ENCODE data around the gene SEC24C.
"Not testable (repeated sequence)": the region's sequence is repeated elsewhere in the genome, so short reads cannot be mapped to it uniquely, and the experiment has no call there.

Gene SEC24C

GRCh38 chr10:73714483-73714882 is 29.7 kb upstream of the SEC24C start:
- H3K27me3 ChIP-seq (ENCODE audit: insufficient read depth, poor library complexity, severe bottlenecking), result not testable (repeated sequence)

DNA sequence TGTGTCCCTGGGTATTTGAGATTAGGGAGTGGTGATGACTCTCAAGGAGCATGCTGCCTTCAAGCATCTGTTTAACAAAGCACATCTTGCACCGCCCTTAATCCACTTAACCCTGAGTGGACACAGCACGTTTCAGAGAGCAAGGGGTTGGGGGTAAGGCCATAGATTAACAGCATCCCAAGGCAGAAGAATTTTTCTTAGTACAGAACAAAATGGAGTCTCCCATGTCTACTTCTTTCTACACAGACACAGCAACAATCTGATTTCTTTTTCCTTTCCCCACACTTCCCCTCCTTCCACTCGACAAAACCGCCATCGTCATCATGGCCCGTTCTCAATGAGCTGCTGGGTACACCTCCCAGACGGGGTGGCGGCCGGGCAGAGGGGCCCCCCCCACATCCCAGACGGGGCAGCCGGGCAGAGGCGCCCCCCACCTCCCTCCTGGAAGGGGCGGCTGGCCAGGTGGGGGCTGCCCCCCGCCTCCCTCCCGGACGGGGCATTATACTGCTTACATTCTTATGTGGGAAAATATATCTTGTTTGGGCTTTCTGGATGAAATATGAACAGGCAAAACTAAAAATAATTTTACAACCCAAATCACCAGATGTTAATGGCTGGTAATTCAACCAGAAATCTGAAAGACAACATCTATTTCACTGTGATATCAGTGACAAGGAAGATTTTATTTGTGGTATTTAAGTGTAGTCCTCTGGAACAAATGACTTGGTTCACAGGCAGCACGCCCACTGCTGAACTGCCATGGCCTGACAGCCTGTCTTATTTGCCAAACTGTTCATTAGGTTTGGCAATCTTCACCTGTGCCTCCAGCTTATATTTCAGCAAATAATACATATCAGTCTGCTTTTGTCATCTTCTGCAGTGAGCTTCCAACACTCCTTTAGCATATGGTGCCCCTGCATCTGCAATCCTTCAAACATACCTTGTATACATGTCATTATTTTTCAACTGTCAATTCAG is 28.7 kb upstream of the SEC24C start:
- not testable (repeated sequence) for H3K27me3 ChIP-seq (ENCODE audit: insufficient read depth, poor library complexity, severe bottlenecking); H3K27ac ChIP-seq (replicated peaks); DNase-seq (ENCODE audit: low read depth in 1 of 2, low spot score in 1 of 2); H3K4me3 ChIP-seq (replicated peaks; ENCODE audit: insufficient read depth, low read length)

More at GRCh38 chr10:73714483-73714882, 29.7 kb upstream of the SEC24C start:
- not testable (repeated sequence) for DNase-seq (ENCODE audit: low read depth in 1 of 2, low spot score in 1 of 2); H3K4me3 ChIP-seq (replicated peaks; ENCODE audit: insufficient read depth, low read length); H3K27ac ChIP-seq (replicated peaks)

- H3K4me3 ChIP-seq (replicated peaks; ENCODE audit: insufficient read depth, low read length), result no peak overlapping the region
- TF ChIP-seq SPI1 (IDR thresholded peaks at IDR 0.05; ENCODE audit: borderline replicate concordance, low read depth) (no peak), POLR2AphosphoS5 (IDR thresholded peaks at IDR 0.05; ENCODE audit: low read depth) (no peak), GABPA (IDR thresholded peaks at IDR 0.05; ENCODE audit: low read depth) (no peak)
- TF ChIP-seq, protein P1, sequence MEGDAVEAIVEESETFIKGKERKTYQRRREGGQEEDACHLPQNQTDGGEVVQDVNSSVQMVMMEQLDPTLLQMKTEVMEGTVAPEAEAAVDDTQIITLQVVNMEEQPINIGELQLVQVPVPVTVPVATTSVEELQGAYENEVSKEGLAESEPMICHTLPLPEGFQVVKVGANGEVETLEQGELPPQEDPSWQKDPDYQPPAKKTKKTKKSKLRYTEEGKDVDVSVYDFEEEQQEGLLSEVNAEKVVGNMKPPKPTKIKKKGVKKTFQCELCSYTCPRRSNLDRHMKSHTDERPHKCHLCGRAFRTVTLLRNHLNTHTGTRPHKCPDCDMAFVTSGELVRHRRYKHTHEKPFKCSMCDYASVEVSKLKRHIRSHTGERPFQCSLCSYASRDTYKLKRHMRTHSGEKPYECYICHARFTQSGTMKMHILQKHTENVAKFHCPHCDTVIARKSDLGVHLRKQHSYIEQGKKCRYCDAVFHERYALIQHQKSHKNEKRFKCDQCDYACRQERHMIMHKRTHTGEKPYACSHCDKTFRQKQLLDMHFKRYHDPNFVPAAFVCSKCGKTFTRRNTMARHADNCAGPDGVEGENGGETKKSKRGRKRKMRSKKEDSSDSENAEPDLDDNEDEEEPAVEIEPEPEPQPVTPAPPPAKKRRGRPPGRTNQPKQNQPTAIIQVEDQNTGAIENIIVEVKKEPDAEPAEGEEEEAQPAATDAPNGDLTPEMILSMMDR (IDR thresholded peaks at IDR 0.05; ENCODE audit: insufficient read depth, low read length), result no peak
- TF ChIP-seq, protein P2, sequence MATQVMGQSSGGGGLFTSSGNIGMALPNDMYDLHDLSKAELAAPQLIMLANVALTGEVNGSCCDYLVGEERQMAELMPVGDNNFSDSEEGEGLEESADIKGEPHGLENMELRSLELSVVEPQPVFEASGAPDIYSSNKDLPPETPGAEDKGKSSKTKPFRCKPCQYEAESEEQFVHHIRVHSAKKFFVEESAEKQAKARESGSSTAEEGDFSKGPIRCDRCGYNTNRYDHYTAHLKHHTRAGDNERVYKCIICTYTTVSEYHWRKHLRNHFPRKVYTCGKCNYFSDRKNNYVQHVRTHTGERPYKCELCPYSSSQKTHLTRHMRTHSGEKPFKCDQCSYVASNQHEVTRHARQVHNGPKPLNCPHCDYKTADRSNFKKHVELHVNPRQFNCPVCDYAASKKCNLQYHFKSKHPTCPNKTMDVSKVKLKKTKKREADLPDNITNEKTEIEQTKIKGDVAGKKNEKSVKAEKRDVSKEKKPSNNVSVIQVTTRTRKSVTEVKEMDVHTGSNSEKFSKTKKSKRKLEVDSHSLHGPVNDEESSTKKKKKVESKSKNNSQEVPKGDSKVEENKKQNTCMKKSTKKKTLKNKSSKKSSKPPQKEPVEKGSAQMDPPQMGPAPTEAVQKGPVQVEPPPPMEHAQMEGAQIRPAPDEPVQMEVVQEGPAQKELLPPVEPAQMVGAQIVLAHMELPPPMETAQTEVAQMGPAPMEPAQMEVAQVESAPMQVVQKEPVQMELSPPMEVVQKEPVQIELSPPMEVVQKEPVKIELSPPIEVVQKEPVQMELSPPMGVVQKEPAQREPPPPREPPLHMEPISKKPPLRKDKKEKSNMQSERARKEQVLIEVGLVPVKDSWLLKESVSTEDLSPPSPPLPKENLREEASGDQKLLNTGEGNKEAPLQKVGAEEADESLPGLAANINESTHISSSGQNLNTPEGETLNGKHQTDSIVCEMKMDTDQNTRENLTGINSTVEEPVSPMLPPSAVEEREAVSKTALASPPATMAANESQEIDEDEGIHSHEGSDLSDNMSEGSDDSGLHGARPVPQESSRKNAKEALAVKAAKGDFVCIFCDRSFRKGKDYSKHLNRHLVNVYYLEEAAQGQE (IDR thresholded peaks at IDR 0.05; ENCODE audit: insufficient replicate concordance, low read depth), result no peak
- DNase-seq (ENCODE audit: low read depth in 1 of 2, low spot score in 1 of 2), result no peak
- H3K27me3 ChIP-seq (ENCODE audit: insufficient read depth, poor library complexity, severe bottlenecking), result no peaks in the 10 kb centered on the region
- no peak overlapping the region for H3K27ac ChIP-seq (replicated peaks)
Observed at GRCh38 chr10:73716251-73716650, 27.9 kb upstream of the SEC24C start.

DNA sequence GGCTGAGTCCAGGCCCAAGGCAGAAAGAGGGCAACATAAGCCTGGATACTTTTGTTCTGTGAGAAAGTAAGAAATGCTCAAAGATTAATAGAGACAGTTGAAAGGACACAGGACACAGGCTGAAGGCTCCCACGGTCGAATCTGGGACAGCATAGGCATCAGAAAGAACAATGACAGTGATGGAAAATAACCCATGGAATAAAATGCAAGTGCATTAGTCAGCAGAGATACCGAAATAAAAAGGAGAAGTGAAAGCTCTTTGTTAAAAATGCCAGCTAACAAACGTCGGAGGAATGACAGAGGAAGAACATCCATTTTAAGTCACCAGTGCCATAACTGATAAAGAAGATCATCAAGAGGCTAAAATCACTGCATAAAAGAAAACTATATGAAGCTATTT is 26.6 kb upstream of the SEC24C start:
- Histone ChIP-seq H3K27me3 (ENCODE audit: insufficient read depth, poor library complexity, severe bottlenecking) (no peaks in the 10 kb centered on the region), H3K27ac (replicated peaks) (peak overlapping the region; percentile 27), H3K4me3 (replicated peaks; ENCODE audit: insufficient read depth, low read length) (no peak overlapping the region)
- no peak for DNase-seq (ENCODE audit: low read depth in 1 of 2, low spot score in 1 of 2)
- TF ChIP-seq, protein P2 (IDR thresholded peaks at IDR 0.05; ENCODE audit: insufficient replicate concordance, low read depth), result no peak
- TF ChIP-seq, protein P1 (IDR thresholded peaks at IDR 0.05; ENCODE audit: insufficient read depth, low read length), result no peak
- TF ChIP-seq SPI1 (IDR thresholded peaks at IDR 0.05; ENCODE audit: borderline replicate concordance, low read depth) (peak; percentile 90), POLR2AphosphoS5 (IDR thresholded peaks at IDR 0.05; ENCODE audit: low read depth) (no peak), GABPA (IDR thresholded peaks at IDR 0.05; ENCODE audit: low read depth) (no peak)

- H3K27ac ChIP-seq (replicated peaks); H3K27me3 ChIP-seq (ENCODE audit: insufficient read depth, poor library complexity, severe bottlenecking); H3K4me3 ChIP-seq (replicated peaks; ENCODE audit: insufficient read depth, low read length); DNase-seq (ENCODE audit: low read depth in 1 of 2, low spot score in 1 of 2): not testable (repeated sequence)
Observed at GRCh38 chr10:73720561-73720960, 23.6 kb upstream of the SEC24C start.

Measured in HL-60 (cell line).